ENCODE measurements around the gene TMEM178B. TPM values are rescaled to one million over a fixed set of nuclear protein-coding genes. Genes with fewer than 3 reads are reported as not detected.

Gene TMEM178B
- total and polyA plus RNA-seq, 2 experiments from 2014 or later: 0.24 to 0.30 TPM

DNA sequence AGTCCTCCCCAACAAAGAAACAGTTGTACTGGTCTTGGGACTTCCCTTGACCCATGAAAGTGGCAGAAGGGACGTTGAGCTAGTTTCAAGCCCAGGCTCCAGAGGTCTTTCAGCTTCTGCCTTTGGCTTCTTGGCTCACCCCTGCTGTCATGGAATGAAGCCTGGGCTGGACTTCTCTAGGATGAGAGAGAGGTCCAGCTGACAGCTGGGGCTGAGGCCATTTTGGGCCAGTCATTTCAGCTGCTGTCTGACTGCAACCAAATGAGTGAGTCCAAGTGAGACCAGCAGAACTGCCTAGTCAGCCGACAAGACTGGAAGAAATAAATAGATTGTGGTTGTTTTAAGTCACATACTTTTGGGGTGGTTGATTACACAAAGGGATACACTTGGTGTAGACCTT lies 76.6 kb downstream of the TMEM178B start:
- no peak overlapping the region for H2AFZ ChIP-seq
- H3K4me3 ChIP-seq: no peak overlapping the region
- no peaks in the 10 kb centered on the region for H3K9me3 ChIP-seq (ENCODE audit: low read depth)
- no peak overlapping the region for H3K27ac ChIP-seq
- no peak overlapping the region for H3K4me2 ChIP-seq
- H3K9me2 ChIP-seq (replicated peaks; ENCODE audit: insufficient read depth): no peaks in the 10 kb centered on the region
- TF ChIP-seq EZH2phosphoT487 (IDR thresholded peaks at IDR 0.05; ENCODE audit: low read depth, severe bottlenecking, unreplicated experiment): no peak
- TF ChIP-seq, protein P1, sequence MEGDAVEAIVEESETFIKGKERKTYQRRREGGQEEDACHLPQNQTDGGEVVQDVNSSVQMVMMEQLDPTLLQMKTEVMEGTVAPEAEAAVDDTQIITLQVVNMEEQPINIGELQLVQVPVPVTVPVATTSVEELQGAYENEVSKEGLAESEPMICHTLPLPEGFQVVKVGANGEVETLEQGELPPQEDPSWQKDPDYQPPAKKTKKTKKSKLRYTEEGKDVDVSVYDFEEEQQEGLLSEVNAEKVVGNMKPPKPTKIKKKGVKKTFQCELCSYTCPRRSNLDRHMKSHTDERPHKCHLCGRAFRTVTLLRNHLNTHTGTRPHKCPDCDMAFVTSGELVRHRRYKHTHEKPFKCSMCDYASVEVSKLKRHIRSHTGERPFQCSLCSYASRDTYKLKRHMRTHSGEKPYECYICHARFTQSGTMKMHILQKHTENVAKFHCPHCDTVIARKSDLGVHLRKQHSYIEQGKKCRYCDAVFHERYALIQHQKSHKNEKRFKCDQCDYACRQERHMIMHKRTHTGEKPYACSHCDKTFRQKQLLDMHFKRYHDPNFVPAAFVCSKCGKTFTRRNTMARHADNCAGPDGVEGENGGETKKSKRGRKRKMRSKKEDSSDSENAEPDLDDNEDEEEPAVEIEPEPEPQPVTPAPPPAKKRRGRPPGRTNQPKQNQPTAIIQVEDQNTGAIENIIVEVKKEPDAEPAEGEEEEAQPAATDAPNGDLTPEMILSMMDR (IDR thresholded peaks at IDR 0.05; ENCODE audit: poor library complexity): no peak
- TF ChIP-seq EZH2 (IDR thresholded peaks at IDR 0.05; ENCODE audit: borderline replicate concordance): no peak
- WGBS (ENCODE audit: low lambda C conversion rate, missing lambda C conversion rate): 81% methylated on average over 2 of the region's 2 CpGs
- DNase-seq (ENCODE audit: low spot score): no peak
- no peaks in the 10 kb centered on the region for H3K4me1 ChIP-seq (ENCODE audit: insufficient read depth)
- no peaks in the 10 kb centered on the region for H3K27me3 ChIP-seq
- no peaks in the 10 kb centered on the region for H4K20me1 ChIP-seq (ENCODE audit: insufficient read depth, poor library complexity, severe bottlenecking)
- no peaks in the 10 kb centered on the region for H3K79me2 ChIP-seq
- no peaks in the 10 kb centered on the region for H3K36me3 ChIP-seq (replicated peaks; ENCODE audit: insufficient read depth, low read depth)

DNA sequence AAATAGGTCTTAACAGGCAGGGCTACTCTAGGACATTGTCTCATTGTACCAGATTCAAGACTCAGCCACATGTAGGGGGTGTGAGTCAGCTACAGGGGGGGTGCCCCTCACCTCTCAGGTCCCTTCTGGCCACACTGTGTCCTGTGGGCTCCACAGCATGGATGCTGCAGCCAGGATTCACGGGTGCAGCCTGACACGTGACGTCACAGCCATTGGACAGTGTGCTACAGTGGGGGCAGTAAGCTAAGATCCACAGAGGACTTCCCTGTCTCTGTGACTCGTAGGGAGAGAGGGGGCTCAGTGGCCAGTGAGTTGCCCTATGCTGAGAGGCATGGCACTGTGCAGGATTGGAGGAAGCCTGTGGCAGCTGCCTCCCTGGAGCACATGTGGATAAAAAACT lies 77.9 kb downstream of the TMEM178B start:
- H2AFZ ChIP-seq: no peak overlapping the region
- H3K79me2 ChIP-seq: no peaks in the 10 kb centered on the region
- no peak overlapping the region for H3K4me3 ChIP-seq
- H3K9me3 ChIP-seq (ENCODE audit: low read depth): no peaks in the 10 kb centered on the region
- no peaks in the 10 kb centered on the region for H3K36me3 ChIP-seq (replicated peaks; ENCODE audit: insufficient read depth, low read depth)
- TF ChIP-seq EZH2phosphoT487 (IDR thresholded peaks at IDR 0.05; ENCODE audit: low read depth, severe bottlenecking, unreplicated experiment): no peak
- TF ChIP-seq EZH2 (IDR thresholded peaks at IDR 0.05; ENCODE audit: borderline replicate concordance): no peak
- TF ChIP-seq, protein P1 (IDR thresholded peaks at IDR 0.05; ENCODE audit: poor library complexity): no peak
- no peaks in the 10 kb centered on the region for H3K9me2 ChIP-seq (replicated peaks; ENCODE audit: insufficient read depth)
- H3K27ac ChIP-seq: no peak overlapping the region
- no peaks in the 10 kb centered on the region for H3K4me1 ChIP-seq (ENCODE audit: insufficient read depth)
- H3K27me3 ChIP-seq: no peaks in the 10 kb centered on the region
- H3K4me2 ChIP-seq: no peak overlapping the region
- WGBS (ENCODE audit: low lambda C conversion rate, missing lambda C conversion rate): 85% methylated on average over 4 of the region's 4 CpGs
- no peaks in the 10 kb centered on the region for H4K20me1 ChIP-seq (ENCODE audit: insufficient read depth, poor library complexity, severe bottlenecking)
- DNase-seq (ENCODE audit: low spot score): no peak

DNA sequence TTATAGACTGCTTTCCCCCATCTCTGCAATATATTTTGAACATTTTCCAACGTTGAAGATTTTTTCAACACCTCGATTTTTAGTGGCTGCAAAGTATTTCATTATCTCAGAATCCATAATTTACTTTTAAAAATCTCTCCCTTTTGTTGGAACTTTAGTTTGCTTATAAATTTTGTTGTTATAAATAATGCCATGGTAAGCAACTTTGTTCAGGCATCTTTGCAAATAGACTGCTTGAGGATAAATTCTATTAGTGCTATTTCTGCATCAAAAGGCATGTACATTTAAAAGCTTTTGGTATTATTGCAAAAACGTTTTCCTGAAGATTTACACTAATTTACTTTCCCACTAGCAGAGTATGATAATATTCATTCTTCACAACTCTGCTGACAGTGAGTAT lies 79.4 kb downstream of the TMEM178B start:
- no peaks in the 10 kb centered on the region for H4K20me1 ChIP-seq (ENCODE audit: insufficient read depth, poor library complexity, severe bottlenecking)
- H3K79me2 ChIP-seq: no peaks in the 10 kb centered on the region
- no peak for DNase-seq (ENCODE audit: low spot score)
- H3K27me3 ChIP-seq: no peaks in the 10 kb centered on the region
- H3K36me3 ChIP-seq (replicated peaks; ENCODE audit: insufficient read depth, low read depth): no peaks in the 10 kb centered on the region
- H3K4me1 ChIP-seq (ENCODE audit: insufficient read depth): no peaks in the 10 kb centered on the region
- no peak overlapping the region for H3K4me3 ChIP-seq
- H3K9me2 ChIP-seq (replicated peaks; ENCODE audit: insufficient read depth): no peaks in the 10 kb centered on the region
- TF ChIP-seq EZH2 (IDR thresholded peaks at IDR 0.05; ENCODE audit: borderline replicate concordance): no peak
- TF ChIP-seq EZH2phosphoT487 (IDR thresholded peaks at IDR 0.05; ENCODE audit: low read depth, severe bottlenecking, unreplicated experiment): no peak
- TF ChIP-seq, protein P1 (IDR thresholded peaks at IDR 0.05; ENCODE audit: poor library complexity): no peak
- no peak overlapping the region for H2AFZ ChIP-seq
- 52% methylated on average over 3 of the region's 3 CpGs for WGBS (ENCODE audit: low lambda C conversion rate, missing lambda C conversion rate)
- no peak overlapping the region for H3K27ac ChIP-seq
- H3K4me2 ChIP-seq: no peak overlapping the region
- H3K9me3 ChIP-seq (ENCODE audit: low read depth): no peaks in the 10 kb centered on the region
